ENCODE results near the gene PEAK1.

PEAK1 gene

GRCh38 chr15:77075528-77075927 lies 344.4 kb downstream of the PEAK1 start:
- H3K4me3 ChIP-seq (ENCODE audit: low read depth, low read length), result no peak overlapping the region
- no peak for DNase-seq (ENCODE audit: low read depth)
- TF ChIP-seq CTCF (IDR thresholded peaks at IDR 0.05; ENCODE audit: control insufficient read depth, extremely low read depth, insufficient read depth), result no peak; the same call in 1 of the 2 replicates

GRCh38 chr15:77074350-77074749 lies 345.6 kb downstream of the PEAK1 start:
- no peak for DNase-seq (ENCODE audit: low read depth)
- no peak for TF ChIP-seq CTCF (IDR thresholded peaks at IDR 0.05; ENCODE audit: control insufficient read depth, extremely low read depth, insufficient read depth)
- no peak overlapping the region for H3K4me3 ChIP-seq (ENCODE audit: low read depth, low read length)

GRCh38 chr15:77071305-77072223 lies 348.3 kb downstream of the PEAK1 start:
- TF ChIP-seq CTCF (IDR thresholded peaks at IDR 0.05; ENCODE audit: control insufficient read depth, extremely low read depth, insufficient read depth), result no peak
- peak overlapping the region; percentile 60; the same call in 1 of the 2 replicates for H3K4me3 ChIP-seq (ENCODE audit: low read depth, low read length)

GRCh38 chr15:77070495-77071304 lies 349.2 kb downstream of the PEAK1 start, which contains the start of gene TSPAN3:
Gene TSPAN3, minus strand, starts transcription at chr15:77071109. Its CDS starts 155 bp downstream, at chr15:77070954.
- H3K4me3 ChIP-seq (ENCODE audit: low read depth, low read length), result peak within 1 kb of the TSS; percentile 60
- DNase-seq (ENCODE audit: low read depth), result peak; percentile 55
- TF ChIP-seq CTCF (IDR thresholded peaks at IDR 0.05; ENCODE audit: control insufficient read depth, extremely low read depth, insufficient read depth), result no peak

More at GRCh38 chr15:77071305-77072223, 348.3 kb downstream of the PEAK1 start:
- no peak for DNase-seq (ENCODE audit: low read depth)

GRCh38 chr15:77070180-77070494 lies 349.8 kb downstream of the PEAK1 start:
- no peak for DNase-seq (ENCODE audit: low read depth)
- no peak for TF ChIP-seq CTCF (IDR thresholded peaks at IDR 0.05; ENCODE audit: control insufficient read depth, extremely low read depth, insufficient read depth)
- H3K4me3 ChIP-seq (ENCODE audit: low read depth, low read length), result peak overlapping the region; percentile 60

GRCh38 chr15:77069521-77070121 lies 350.3 kb downstream of the PEAK1 start:
- H3K4me3 ChIP-seq (ENCODE audit: low read depth, low read length), result peak overlapping the region; percentile 60
- DNase-seq (ENCODE audit: low read depth), result no peak
- TF ChIP-seq CTCF (IDR thresholded peaks at IDR 0.05; ENCODE audit: control insufficient read depth, extremely low read depth, insufficient read depth), result no peak
